Natural killer cell (primary cell): ENCODE data around the gene PIK3R1. TPM values are rescaled to one million over a fixed set of nuclear protein-coding genes. Genes with fewer than 3 reads are reported as not detected.

Experiments
- ATAC-seq, 3 donors: fragments of 150-1000 bp in 2 of 3; fragments of 200-7000 bp in 1 of 3; cut with Tn5 transposase; 1 replicate in 1 of 3; 2 replicates in 2 of 3; pipeline ENCODE4 v1.10.0; 2021; ENCODE audit warnings: mild to moderate bottlenecking in 2 of 3, moderate library complexity in 2 of 3
- DNase-seq, 2 donors: peaks; one replicate each; pipeline versions ENCODE4 v3.0.0 to v3.0.0-alpha.2; 2013 to 2021; ENCODE audit warnings: mixed read lengths in 1 of 2
- H3K27ac ChIP-seq: one replicate; pipeline ENCODE4 v1.5.1; 2013; ENCODE audit warnings: mild to moderate bottlenecking, low read length
- H3K27me3 ChIP-seq: one replicate; pipeline ENCODE4 v1.6.1; 2013; ENCODE audit warnings: low read length; ENCODE audit not compliant: control insufficient read depth, insufficient read depth
- H3K36me3 ChIP-seq: one replicate; pipeline ENCODE4 v1.6.1; 2013; ENCODE audit warnings: low read length; ENCODE audit not compliant: control insufficient read depth, insufficient read depth
- H3K4me1 ChIP-seq: one replicate; pipeline ENCODE4 v1.6.1; 2013; ENCODE audit warnings: low read length; ENCODE audit not compliant: control insufficient read depth, insufficient read depth
- H3K4me3 ChIP-seq: one replicate; pipeline ENCODE4 v1.5.1; 2013; ENCODE audit warnings: low read length
- H3K9me3 ChIP-seq: one replicate; pipeline ENCODE4 v1.6.1; 2013; ENCODE audit warnings: low read length; ENCODE audit not compliant: control insufficient read depth, insufficient read depth
- H3K27ac Mint-ChIP-seq, 2 donors: one replicate each; pipeline ENCODE4 v1.8.0; 2022; ENCODE audit warnings: mild to moderate bottlenecking in 2 of 2, mixed read lengths in 2 of 2, moderate library complexity in 1 of 2
- H3K27me3 Mint-ChIP-seq, 2 donors: one replicate each; pipeline ENCODE4 v1.8.0; 2022; ENCODE audit warnings: low read depth in 2 of 2, mixed read lengths in 2 of 2
- H3K36me3 Mint-ChIP-seq: one replicate; pipeline ENCODE4 v1.8.0; 2022; ENCODE audit warnings: mixed read lengths
- H3K4me1 Mint-ChIP-seq, 2 donors: one replicate each; pipeline ENCODE4 v1.8.0; 2022; ENCODE audit warnings: mixed read lengths in 2 of 2
- H3K4me3 Mint-ChIP-seq: one replicate; pipeline ENCODE4 v1.8.0; 2022; ENCODE audit warnings: mild to moderate bottlenecking, moderate library complexity, mixed read lengths
- H3K9me3 Mint-ChIP-seq, 2 donors: one replicate each; pipeline ENCODE4 v1.8.0; 2022; ENCODE audit warnings: mixed read lengths in 2 of 2
- CTCF ChIP-seq: fragments of 200-600 bp; IDR thresholded peaks from one replicate; pipeline ENCODE4 v1.8.0; 2022; ENCODE audit warnings: antibody characterized with exemption
- WGBS: methylation state at CpG from one replicate; pipeline ENCODE4 v1.1.7; 2013; ENCODE audit warnings: missing lambda C conversion rate; ENCODE audit not compliant: insufficient coverage; 5-methylcytosine and 5-hydroxymethylcytosine counted together
- intact Hi-C: fragments of 100-400 bp; cut with micrococcal nuclease; formaldehyde crosslinking; loops from one replicate; pipeline ENCODE4 v1.14.2; 2022
- total RNA-seq, 4 donors: library from RNA; stranded (reverse); fragments of 120-200 nt in 1 of 4; gene quantifications; one replicate each; pipeline versions ENCODE4 v1.2.3 to v1.2.4, GENCODE V29; 2013 to 2022

The PIK3R1 gene
- total RNA-seq, 3 donors from 2014 or later (not counting 1 experiment from before 2014, with no cell fraction given): 307 to 365 (median 313) TPM

GRCh38 chr5:68277431-68277830, 61.9 kb downstream of the PIK3R1 start:
- intact Hi-C loops: no loop called here
- peak overlapping the region; percentile 92 for H3K27ac Mint-ChIP-seq
- H3K4me3 Mint-ChIP-seq: no peak overlapping the region
- no peaks in the 10 kb centered on the region for H3K27me3 Mint-ChIP-seq
- H3K4me1 ChIP-seq: peaks cover 28% of the 10 kb centered on the region
- ATAC-seq (no peak), DNase-seq (no peak)
- no peak overlapping the region for H3K27ac ChIP-seq
- H3K27me3 ChIP-seq: no peaks in the 10 kb centered on the region
- peaks cover 32% of the 10 kb centered on the region for H3K36me3 Mint-ChIP-seq
- H3K9me3 ChIP-seq: no peaks in the 10 kb centered on the region
- H3K36me3 ChIP-seq: peaks cover 56% of the 10 kb centered on the region
- H3K4me3 ChIP-seq: no peak overlapping the region
- no peak for TF ChIP-seq CTCF
- 65% methylated on average over 2 of the region's 5 CpGs for WGBS
- H3K4me1 Mint-ChIP-seq: peaks cover 74 to 83% of the 10 kb centered on the region in 2 donors
- no peaks in the 10 kb centered on the region for H3K9me3 Mint-ChIP-seq

- Histone ChIP-seq H3K9me3 (no peaks in the 10 kb centered on the region), H3K4me3 (peak overlapping the region; percentile 24), H3K36me3 (peaks cover 70% of the 10 kb centered on the region), H3K4me1 (peaks cover 36% of the 10 kb centered on the region), H3K27me3 (no peaks in the 10 kb centered on the region), H3K27ac (peak overlapping the region; percentile 76)
- H3K27ac Mint-ChIP-seq: peak overlapping the region; percentile 92
- H3K4me3 Mint-ChIP-seq: peak overlapping the region; percentile 81
- no peaks in the 10 kb centered on the region for H3K27me3 Mint-ChIP-seq
- peaks cover 83 to 84% of the 10 kb centered on the region in 2 donors for H3K4me1 Mint-ChIP-seq
- peak; percentile 74 to 86 (median 80) for ATAC-seq
- WGBS: 33% methylated on average over 4 of the region's 4 CpGs
- peaks cover 36% of the 10 kb centered on the region for H3K36me3 Mint-ChIP-seq
- peak in 1 of 2 donors; percentile 89 for DNase-seq
- no peak for TF ChIP-seq CTCF
- intact Hi-C loops: loop anchor here (10.0 kb wide), 1 partner anchor 65 kb away; no protein-coding TSS in a partner anchor
- H3K9me3 Mint-ChIP-seq: no peaks in the 10 kb centered on the region
Observed at GRCh38 chr5:68279984-68280383, 64.4 kb downstream of the PIK3R1 start.

- Mint-ChIP-seq H3K4me1 (peaks cover 86 to 87% of the 10 kb centered on the region in 2 donors), H3K4me3 (peak overlapping the region; percentile 81), H3K27me3 (no peaks in the 10 kb centered on the region), H3K27ac (peak overlapping the region; percentile 92), H3K9me3 (no peaks in the 10 kb centered on the region), H3K36me3 (peaks cover 33% of the 10 kb centered on the region)
- intact Hi-C loops: loop anchor here (10.0 kb wide), 1 partner anchor 63 kb away; no protein-coding TSS in a partner anchor
- Histone ChIP-seq H3K27ac (peak overlapping the region; percentile 76), H3K4me3 (peak overlapping the region; percentile 24), H3K27me3 (no peaks in the 10 kb centered on the region), H3K9me3 (no peaks in the 10 kb centered on the region), H3K4me1 (peaks cover 32% of the 10 kb centered on the region), H3K36me3 (peaks cover 63% of the 10 kb centered on the region)
- no peak for TF ChIP-seq CTCF
- ATAC-seq (no peak), DNase-seq (no peak)
- 80% methylated on average over 4 of the region's 4 CpGs for WGBS
Observed at GRCh38 chr5:68282001-68282400, 66.4 kb downstream of the PIK3R1 start.

GRCh38 chr5:68283766-68284165, 68.2 kb downstream of the PIK3R1 start:
- H3K27ac Mint-ChIP-seq: peak overlapping the region; percentile 92
- TF ChIP-seq CTCF: no peak
- Histone ChIP-seq H3K36me3 (peaks cover 49% of the 10 kb centered on the region), H3K4me3 (no peak overlapping the region), H3K9me3 (no peaks in the 10 kb centered on the region), H3K4me1 (peaks cover 43% of the 10 kb centered on the region), H3K27me3 (no peaks in the 10 kb centered on the region), H3K27ac (no peak overlapping the region)
- H3K4me1 Mint-ChIP-seq: peaks cover 89 to 90% of the 10 kb centered on the region in 2 donors
- H3K27me3 Mint-ChIP-seq: no peaks in the 10 kb centered on the region
- peak overlapping the region; percentile 35 for H3K4me3 Mint-ChIP-seq
- H3K9me3 Mint-ChIP-seq: no peaks in the 10 kb centered on the region
- intact Hi-C loops: loop anchor here (10.0 kb wide), 1 partner anchor 61 kb away; no protein-coding TSS in a partner anchor
- peaks cover 21% of the 10 kb centered on the region for H3K36me3 Mint-ChIP-seq
- 87% methylated on average over 4 of the region's 4 CpGs for WGBS
- no peak for DNase-seq
- ATAC-seq: no peak
